Endodermal cell (in vitro differentiated cells): ENCODE results near the gene DZIP3. TPM values are rescaled to one million over a fixed set of nuclear protein-coding genes. Genes with fewer than 3 reads are reported as not detected.

ENCODE experiments used
- DNase-seq: peaks from one replicate; pipeline ENCODE4 v3.0.0-alpha.2; 2017
- H3K27ac ChIP-seq: 2 replicates; pipeline ENCODE4 v1.5.1; 2013; ENCODE audit warnings: mild to moderate bottlenecking, low read depth, low read length, moderate library complexity
- H3K27me3 ChIP-seq: 2 replicates; pipeline ENCODE4 v1.6.1; 2013; ENCODE audit warnings: mild to moderate bottlenecking, low read length, moderate library complexity; ENCODE audit not compliant: insufficient read depth, control insufficient read depth, poor library complexity, severe bottlenecking
- H3K36me3 ChIP-seq: 2 replicates; pipeline ENCODE4 v1.7.0; 2013; ENCODE audit warnings: mild to moderate bottlenecking, low read length, moderate library complexity; ENCODE audit not compliant: control insufficient read depth, insufficient read depth
- H3K4me1 ChIP-seq: one replicate; pipeline ENCODE4 v1.7.0; 2013; ENCODE audit warnings: low read length; ENCODE audit not compliant: control insufficient read depth, insufficient read depth
- H3K4me3 ChIP-seq: 2 replicates; pipeline ENCODE4 v1.5.1; 2013; ENCODE audit warnings: mild to moderate bottlenecking, low read length, moderate library complexity
- H3K9ac ChIP-seq: 2 replicates; pipeline ENCODE4 v1.6.1; 2013; ENCODE audit warnings: mild to moderate bottlenecking, low read length, moderate library complexity; ENCODE audit not compliant: poor library complexity, severe bottlenecking; ENCODE audit errors: extremely low read depth
- H3K9me3 ChIP-seq: 2 replicates; pipeline ENCODE4 v1.6.1; 2013; ENCODE audit warnings: mild to moderate bottlenecking, low read length, moderate library complexity; ENCODE audit not compliant: control insufficient read depth
- H3K27ac Mint-ChIP-seq: 2 replicates; pipeline ENCODE4 v1.8.0; 2020; ENCODE audit warnings: mixed read lengths
- H3K27me3 Mint-ChIP-seq: 2 replicates; pipeline ENCODE4 v1.8.0; 2021; ENCODE audit warnings: mild to moderate bottlenecking, mixed read lengths; ENCODE audit not compliant: insufficient read depth
- H3K36me3 Mint-ChIP-seq: 2 replicates; pipeline ENCODE4 v1.8.0; 2020; ENCODE audit warnings: low read depth, mixed read lengths
- H3K4me1 Mint-ChIP-seq: 2 replicates; pipeline ENCODE4 v1.8.0; 2020; ENCODE audit warnings: mixed read lengths
- H3K4me3 Mint-ChIP-seq: 2 replicates; pipeline ENCODE4 v1.8.0; 2020; ENCODE audit warnings: mild to moderate bottlenecking, moderate library complexity, mixed read lengths
- H3K9me3 Mint-ChIP-seq: 2 replicates; pipeline ENCODE4 v1.8.0; 2020; ENCODE audit warnings: mild to moderate bottlenecking, mixed read lengths
- CTCF ChIP-seq: fragments of 200-600 bp; sonication (generic); conservative IDR thresholded peaks from 2 replicates; pipeline ENCODE4 v1.5.0; 2021; ENCODE audit warnings: antibody characterized with exemption, mild to moderate bottlenecking
- WGBS, 2 experiments: methylation state at CpG; one replicate each; pipeline versions ENCODE4 v1.1.5 to v1.1.7; 2013; ENCODE audit warnings: missing lambda C conversion rate in 2 of 2, mixed read lengths in 1 of 2; ENCODE audit not compliant: insufficient coverage in 1 of 2, insufficient read length in 1 of 2; 5-methylcytosine and 5-hydroxymethylcytosine counted together
- total RNA-seq, 2 donors: library from RNA; stranded (reverse); fragmentation: NEBNext Ultra II Directional in 1 of 2; extraction: Animal tissue kit (Norgen Biotek cat#: 25700) in 1 of 2; gene quantifications; 2 replicates in 1 of 2; 3 replicates in 1 of 2; pipeline ENCODE4 v1.2.1, GENCODE V29; 2021

The DZIP3 gene
- total RNA-seq, 2 donors from 2014 or later, result 24.2 to 40.8 TPM

- no peak overlapping the region for H3K9ac ChIP-seq
- no peaks in the 10 kb centered on the region for H3K27me3 ChIP-seq
- H3K9me3 Mint-ChIP-seq, result no peaks in the 10 kb centered on the region
- H3K4me3 ChIP-seq, result no peak overlapping the region
- H3K4me1 Mint-ChIP-seq, result peaks cover 15% of the 10 kb centered on the region
- H3K4me3 Mint-ChIP-seq, result no peak overlapping the region
- no peak overlapping the region for H3K27ac Mint-ChIP-seq
- no peak for DNase-seq
- no peak overlapping the region for H3K27ac ChIP-seq
- TF ChIP-seq CTCF, result no peak
- peaks cover 52% of the 10 kb centered on the region for H3K36me3 ChIP-seq
- no peaks in the 10 kb centered on the region for H3K9me3 ChIP-seq
- H3K27me3 Mint-ChIP-seq, result no peaks in the 10 kb centered on the region
- peaks cover 11% of the 10 kb centered on the region for H3K4me1 ChIP-seq
- H3K36me3 Mint-ChIP-seq, result peaks cover 24% of the 10 kb centered on the region
Measured at GRCh38 chr3:108554229-108554628, 35.3 kb upstream of the DZIP3 start.

GRCh38 chr3:108554913-108555571 is 34.5 kb upstream of the DZIP3 start:
- H3K9ac ChIP-seq, result no peak overlapping the region
- Mint-ChIP-seq H3K27me3 (no peaks in the 10 kb centered on the region), H3K4me1 (peaks cover 15% of the 10 kb centered on the region), H3K4me3 (no peak overlapping the region), H3K36me3 (peaks cover 25% of the 10 kb centered on the region), H3K9me3 (no peaks in the 10 kb centered on the region), H3K27ac (peak overlapping the region; percentile 85)
- no peaks in the 10 kb centered on the region for H3K9me3 ChIP-seq
- 83 to 90% methylated on average over 3 of the region's 3 CpGs for WGBS, 2 experiments
- no peak overlapping the region for H3K4me3 ChIP-seq
- DNase-seq, result no peak
- peaks cover 11% of the 10 kb centered on the region for H3K4me1 ChIP-seq
- H3K27ac ChIP-seq, result no peak overlapping the region
- TF ChIP-seq CTCF, result no peak
- H3K36me3 ChIP-seq, result peaks cover 58% of the 10 kb centered on the region
- no peaks in the 10 kb centered on the region for H3K27me3 ChIP-seq

GRCh38 chr3:108555966-108556581 is 33.4 kb upstream of the DZIP3 start:
- H3K27ac Mint-ChIP-seq, result peak overlapping the region; percentile 85
- no peaks in the 10 kb centered on the region for H3K9me3 ChIP-seq
- no peaks in the 10 kb centered on the region for H3K27me3 Mint-ChIP-seq
- no peak for DNase-seq
- TF ChIP-seq CTCF, result no peak
- H3K9ac ChIP-seq, result no peak overlapping the region
- peaks cover 61% of the 10 kb centered on the region for H3K36me3 ChIP-seq
- 80 to 84% methylated on average over 2 of the region's 2 CpGs for WGBS, 2 experiments
- H3K36me3 Mint-ChIP-seq, result peaks cover 29% of the 10 kb centered on the region
- no peaks in the 10 kb centered on the region for H3K27me3 ChIP-seq
- peaks cover 15% of the 10 kb centered on the region for H3K4me1 Mint-ChIP-seq
- H3K4me3 Mint-ChIP-seq, result no peak overlapping the region
- H3K4me3 ChIP-seq, result no peak overlapping the region
- H3K4me1 ChIP-seq, result peaks cover 11% of the 10 kb centered on the region
- H3K9me3 Mint-ChIP-seq, result no peaks in the 10 kb centered on the region
- no peak overlapping the region for H3K27ac ChIP-seq
